ENCODE measurements around the gene MUC20. TPM values are rescaled to one million over a fixed set of nuclear protein-coding genes. Genes with fewer than 3 reads are reported as not detected.
A peak's percentile ranks its signal among the peaks of the same experiment; 100 is the strongest.
"Not testable (repeated sequence)": the region's sequence is repeated elsewhere in the genome, so short reads cannot be mapped to it uniquely, and the experiment has no call there.

The MUC20 gene
- total and polyA plus RNA-seq, 4 donors = 2.9 to 17.8 (median 11.1) TPM

DNA sequence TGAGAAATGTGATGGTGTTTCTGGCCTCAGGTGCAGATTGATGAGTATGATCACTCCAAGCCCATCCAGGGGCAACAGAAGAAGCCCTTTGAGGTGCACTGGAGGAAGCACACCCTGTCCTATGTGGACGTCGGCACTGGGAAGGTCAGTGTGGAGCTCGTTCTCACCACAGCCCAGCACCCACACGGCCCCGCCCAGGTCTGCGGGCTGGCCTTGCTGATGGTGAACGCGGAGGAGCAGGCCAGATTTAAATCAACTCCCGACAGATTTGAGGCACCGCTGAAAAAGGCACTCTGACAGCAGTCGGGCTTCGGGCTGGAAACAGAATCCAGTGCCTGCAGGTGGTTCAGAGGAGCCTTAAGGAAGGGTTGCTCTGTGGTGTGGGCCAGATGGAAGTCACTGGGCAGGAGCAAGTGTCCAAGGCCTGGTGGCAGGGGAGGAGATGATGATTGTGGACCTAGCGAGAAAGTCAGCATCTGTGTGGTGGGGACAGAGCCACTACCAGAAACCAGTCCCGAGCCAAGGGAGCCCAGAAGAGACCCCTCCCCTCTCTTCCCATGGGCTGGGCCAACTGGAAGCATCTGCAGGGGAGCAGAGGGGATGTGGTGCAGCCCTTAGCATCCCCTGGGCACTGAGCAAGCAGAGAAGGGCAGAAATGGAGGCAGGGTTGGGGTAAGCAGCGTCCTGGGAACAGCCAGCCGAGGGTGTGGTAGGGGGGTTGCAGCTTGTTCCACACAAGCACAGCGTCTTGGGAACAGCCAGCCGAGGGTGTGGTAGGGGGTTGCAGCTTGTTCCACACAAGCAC, 36.9 kb upstream of the MUC20 start:
- H3K36me3 ChIP-seq (ENCODE audit: control insufficient read depth in 1 of 2, insufficient read depth in 2 of 2, low read length in 1 of 2); DNase-seq; intact Hi-C loops (cut with DNase I); H3K4me3 ChIP-seq (ENCODE audit: low read length in 2 of 2); H3K4me1 ChIP-seq (ENCODE audit: control insufficient read depth in 1 of 2, insufficient read depth in 2 of 2, low read length in 2 of 2); H3K27ac ChIP-seq (ENCODE audit: low read depth in 1 of 2, low read length in 2 of 2); H3K9me3 ChIP-seq (ENCODE audit: control insufficient read depth, low read length); H3K27me3 ChIP-seq (ENCODE audit: control insufficient read depth in 1 of 2, insufficient read depth in 2 of 2, low read length in 1 of 2): not testable (repeated sequence)
- ATAC-seq (ENCODE audit: low FRiP score) = peak; percentile 37
- WGBS, 2 donors = 85% methylated on average over 18 of the region's 18 CpGs

DNA sequence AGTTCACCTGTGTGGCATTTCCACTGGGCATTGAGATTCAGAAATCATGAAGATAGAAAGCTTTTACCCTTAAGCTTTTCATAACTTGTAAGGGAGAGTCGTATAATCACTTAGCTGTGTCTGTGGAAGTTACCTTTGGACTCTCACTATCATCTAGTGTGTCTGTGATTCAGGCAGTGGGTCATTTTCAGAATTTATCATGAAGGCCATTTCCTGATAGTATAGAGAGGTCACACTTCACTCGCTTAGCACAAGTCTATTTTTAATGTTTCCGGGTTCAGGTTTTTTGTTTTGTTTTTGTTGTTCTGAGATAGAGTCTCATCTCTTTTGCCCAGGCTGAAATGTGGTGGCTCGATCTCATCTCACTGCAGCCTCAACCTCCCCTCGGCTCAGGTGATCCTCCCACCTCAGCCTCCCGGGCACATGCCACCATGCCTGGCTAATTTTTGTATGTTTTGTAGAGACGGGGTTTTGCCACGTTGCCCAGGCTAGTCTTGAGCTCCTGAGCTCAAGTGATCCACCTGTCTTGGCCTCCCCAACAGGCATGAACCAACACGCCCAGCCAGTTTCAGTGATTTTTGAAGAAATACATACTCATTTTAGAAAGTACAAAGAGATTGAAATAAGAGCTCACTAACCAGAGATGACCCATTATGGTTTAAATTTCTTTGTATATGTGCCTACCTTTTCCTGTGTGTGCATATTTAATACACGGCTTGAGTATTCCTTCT, 36.1 kb upstream of the MUC20 start:
- WGBS, 2 donors = 87 to 91% methylated on average over 7 to 8 of the region's 10 CpGs
- H3K36me3 ChIP-seq (ENCODE audit: control insufficient read depth in 1 of 2, insufficient read depth in 2 of 2, low read length in 1 of 2); H3K4me1 ChIP-seq (ENCODE audit: control insufficient read depth in 1 of 2, insufficient read depth in 2 of 2, low read length in 2 of 2); H3K27ac ChIP-seq (ENCODE audit: low read depth in 1 of 2, low read length in 2 of 2); H3K9me3 ChIP-seq (ENCODE audit: control insufficient read depth, low read length); H3K27me3 ChIP-seq (ENCODE audit: control insufficient read depth in 1 of 2, insufficient read depth in 2 of 2, low read length in 1 of 2); DNase-seq; intact Hi-C loops (cut with DNase I); ATAC-seq (ENCODE audit: low FRiP score); H3K4me3 ChIP-seq (ENCODE audit: low read length in 2 of 2): not testable (repeated sequence)

DNA sequence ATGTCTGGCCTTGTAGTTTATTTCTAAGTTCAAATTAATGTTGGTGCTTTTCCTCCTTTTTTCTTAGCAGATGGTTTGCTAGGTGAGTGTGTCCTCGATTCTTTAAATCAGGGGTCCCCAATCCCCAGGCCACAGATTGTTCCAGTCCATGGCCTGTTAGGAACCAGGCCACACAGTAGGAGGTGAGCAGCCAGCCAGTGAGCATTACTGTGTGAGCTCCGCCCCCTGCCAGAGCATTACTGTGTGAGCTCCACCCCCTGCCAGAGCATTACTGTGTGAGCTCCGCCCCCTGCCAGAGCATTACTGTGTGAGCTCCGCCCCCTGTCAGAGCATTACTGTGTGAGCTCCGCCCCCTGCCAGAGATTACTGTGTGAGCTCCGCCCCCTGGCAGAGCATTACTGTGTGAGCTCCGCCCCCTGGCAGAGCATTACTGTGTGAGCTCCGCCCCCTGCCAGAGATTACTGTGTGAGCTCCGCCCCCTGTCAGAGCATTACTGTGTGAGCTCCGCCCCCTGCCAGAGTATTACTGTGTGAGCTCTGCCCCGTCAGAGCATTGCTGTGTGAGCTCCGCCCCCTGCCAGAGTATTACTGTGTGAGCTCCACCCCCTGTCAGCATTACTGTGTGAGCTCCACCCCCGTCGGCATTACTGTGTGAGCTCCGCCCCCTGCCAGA, 34.1 kb upstream of the MUC20 start:
- intact Hi-C loops (cut with DNase I); H3K4me3 ChIP-seq (ENCODE audit: low read length in 2 of 2); H3K27me3 ChIP-seq (ENCODE audit: control insufficient read depth in 1 of 2, insufficient read depth in 2 of 2, low read length in 1 of 2); H3K36me3 ChIP-seq (ENCODE audit: control insufficient read depth in 1 of 2, insufficient read depth in 2 of 2, low read length in 1 of 2); H3K27ac ChIP-seq (ENCODE audit: low read depth in 1 of 2, low read length in 2 of 2); ATAC-seq (ENCODE audit: low FRiP score); H3K4me1 ChIP-seq (ENCODE audit: control insufficient read depth in 1 of 2, insufficient read depth in 2 of 2, low read length in 2 of 2); H3K9me3 ChIP-seq (ENCODE audit: control insufficient read depth, low read length): not testable (repeated sequence)
- peak in 1 of 2 donors; percentile 19 for DNase-seq
- WGBS, 2 donors = 95% methylated on average over 14 to 15 of the region's 15 CpGs

DNA sequence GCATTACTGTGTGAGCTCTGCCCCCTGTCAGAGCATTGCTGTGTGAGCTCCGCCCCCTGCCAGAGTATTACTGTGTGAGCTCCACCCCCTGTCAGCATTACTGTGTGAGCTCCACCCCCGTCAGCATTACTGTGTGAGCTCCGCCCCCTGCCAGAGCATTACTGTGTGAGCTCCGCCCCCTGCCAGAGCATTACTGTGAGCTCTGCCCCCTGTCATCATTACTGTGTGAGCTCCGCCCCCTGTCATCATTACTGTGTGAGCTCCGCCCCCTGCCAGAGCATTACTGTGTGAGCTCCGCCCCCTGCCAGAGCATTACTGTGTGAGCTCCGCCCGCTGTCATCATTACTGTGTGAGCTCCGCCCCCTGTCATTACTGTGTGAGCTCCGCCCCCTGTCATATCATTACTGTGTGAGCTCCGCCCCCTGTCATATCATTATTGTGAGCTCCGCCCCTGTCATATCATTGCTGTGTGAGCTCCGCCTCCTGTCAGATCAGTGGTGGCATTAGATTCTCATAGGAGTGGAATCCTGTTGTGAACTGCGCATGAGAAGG, 33.5 kb upstream of the MUC20 start:
- 95 to 98% methylated on average over 15 of the region's 15 CpGs for WGBS, 2 donors
- peak in 1 of 2 donors; percentile 24 for DNase-seq
- H3K27me3 ChIP-seq (ENCODE audit: control insufficient read depth in 1 of 2, insufficient read depth in 2 of 2, low read length in 1 of 2); H3K4me1 ChIP-seq (ENCODE audit: control insufficient read depth in 1 of 2, insufficient read depth in 2 of 2, low read length in 2 of 2); ATAC-seq (ENCODE audit: low FRiP score); H3K36me3 ChIP-seq (ENCODE audit: control insufficient read depth in 1 of 2, insufficient read depth in 2 of 2, low read length in 1 of 2); H3K27ac ChIP-seq (ENCODE audit: low read depth in 1 of 2, low read length in 2 of 2); H3K4me3 ChIP-seq (ENCODE audit: low read length in 2 of 2); H3K9me3 ChIP-seq (ENCODE audit: control insufficient read depth, low read length); intact Hi-C loops (cut with DNase I): not testable (repeated sequence)

DNA sequence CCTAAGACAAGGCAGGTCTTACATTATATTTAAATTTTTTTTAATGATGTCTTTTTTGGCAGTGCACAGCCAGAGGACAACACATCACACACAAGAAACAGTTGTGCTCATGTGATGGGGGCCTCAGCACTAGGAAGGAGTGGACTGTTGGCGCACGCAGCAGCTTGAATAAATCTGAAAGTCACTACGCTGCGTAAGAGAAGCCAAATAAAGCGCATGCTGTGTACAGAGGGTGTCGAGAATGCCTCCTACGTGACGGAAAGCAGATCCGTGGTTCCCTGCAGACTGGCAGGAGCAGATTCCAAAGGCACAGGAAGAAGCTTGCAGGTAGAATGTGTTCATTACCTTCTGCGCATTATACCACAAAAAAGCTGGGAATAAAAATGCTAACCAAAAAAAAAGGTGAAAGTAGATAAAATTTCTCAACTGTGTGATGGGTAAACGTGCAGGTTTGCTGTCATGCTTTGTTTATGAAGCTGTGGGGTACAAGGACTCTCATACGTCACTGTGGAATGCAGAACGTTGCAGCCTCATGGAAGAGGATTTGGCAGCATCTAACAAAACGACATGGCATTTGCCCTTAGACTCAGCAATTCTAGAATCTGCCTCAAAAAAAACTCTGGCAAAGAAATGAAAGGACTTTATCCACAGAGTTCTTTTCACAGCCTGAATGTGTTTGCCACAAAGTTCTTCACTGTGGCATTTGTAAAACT, 32.2 kb upstream of the MUC20 start:
- H3K9me3 ChIP-seq (ENCODE audit: control insufficient read depth, low read length); intact Hi-C loops (cut with DNase I); H3K36me3 ChIP-seq (ENCODE audit: control insufficient read depth in 1 of 2, insufficient read depth in 2 of 2, low read length in 1 of 2); H3K27me3 ChIP-seq (ENCODE audit: control insufficient read depth in 1 of 2, insufficient read depth in 2 of 2, low read length in 1 of 2); H3K4me3 ChIP-seq (ENCODE audit: low read length in 2 of 2); H3K27ac ChIP-seq (ENCODE audit: low read depth in 1 of 2, low read length in 2 of 2); DNase-seq; ATAC-seq (ENCODE audit: low FRiP score); H3K4me1 ChIP-seq (ENCODE audit: control insufficient read depth in 1 of 2, insufficient read depth in 2 of 2, low read length in 2 of 2): not testable (repeated sequence)
- WGBS, 2 donors = 59 to 65% methylated on average over 4 to 6 of the region's 14 CpGs

DNA sequence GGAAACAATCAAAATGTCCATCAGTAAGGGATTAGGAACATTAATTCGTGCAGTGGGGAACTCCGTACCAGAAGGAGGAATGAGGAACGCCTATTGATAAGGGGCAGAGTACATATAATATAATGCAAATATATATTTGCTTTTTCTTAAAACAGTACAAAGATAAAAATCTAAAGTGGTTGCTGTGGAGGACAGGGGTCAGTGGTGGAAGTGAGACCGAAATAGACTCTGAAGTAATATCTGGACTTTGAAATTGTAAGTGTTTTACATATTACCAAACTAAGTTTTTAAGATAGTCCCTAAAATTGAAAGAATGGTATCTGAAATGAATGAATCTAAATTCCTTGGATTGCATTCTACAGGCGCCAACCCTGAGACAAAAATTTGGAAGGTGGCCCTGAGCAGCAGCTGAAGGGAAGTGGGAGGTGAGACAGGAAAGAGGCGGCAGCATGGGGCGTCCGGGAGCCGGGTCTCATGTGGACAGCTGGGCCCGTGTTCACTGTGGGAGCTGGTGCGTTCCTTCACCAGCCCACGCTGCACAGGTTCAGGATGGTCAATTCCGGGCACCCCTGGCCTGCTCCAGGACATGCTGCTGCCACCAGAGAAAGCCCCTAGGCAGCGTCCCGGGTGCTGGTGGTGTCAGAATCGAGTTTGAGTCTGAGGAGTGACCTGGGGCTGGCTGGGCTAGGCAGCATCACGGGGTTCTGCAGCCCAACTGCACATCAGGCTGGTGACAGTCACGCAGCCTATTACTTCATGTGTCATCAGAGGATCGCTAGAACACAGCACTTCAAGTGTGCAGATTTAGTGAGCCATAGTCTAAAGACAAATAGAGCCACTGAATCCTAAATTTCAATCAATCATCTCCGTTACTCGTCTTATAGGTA, 31.4 kb upstream of the MUC20 start:
- intact Hi-C loops (cut with DNase I); H3K36me3 ChIP-seq (ENCODE audit: control insufficient read depth in 1 of 2, insufficient read depth in 2 of 2, low read length in 1 of 2); ATAC-seq (ENCODE audit: low FRiP score): not testable (repeated sequence)

DNA sequence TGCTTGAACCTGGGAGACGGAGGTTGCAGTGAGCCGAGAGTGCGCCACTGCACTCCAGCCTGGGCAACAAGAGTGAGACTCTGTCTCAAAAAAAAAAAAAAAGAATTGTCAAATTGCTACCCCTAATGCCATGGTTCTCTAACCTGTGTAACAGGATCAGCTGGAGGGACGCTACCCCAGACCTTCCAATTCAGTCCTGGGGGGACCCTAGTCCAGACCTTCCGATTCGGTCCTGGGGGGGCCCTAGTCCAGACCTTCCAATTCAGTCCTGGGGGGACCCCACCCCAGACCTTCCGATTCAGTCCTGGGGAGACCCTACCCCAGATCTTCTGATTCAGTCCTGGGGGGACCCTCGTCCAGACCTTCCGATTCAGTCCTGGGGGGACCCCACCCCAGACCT, 29.8 kb upstream of the MUC20 start:
- Histone ChIP-seq H3K9me3 (ENCODE audit: control insufficient read depth, low read length) (no peaks in the 10 kb centered on the region), H3K4me3 (ENCODE audit: low read length in 2 of 2) (no peak overlapping the region), H3K27ac (ENCODE audit: low read depth in 1 of 2, low read length in 2 of 2) (no peak overlapping the region), H3K36me3 (ENCODE audit: control insufficient read depth in 1 of 2, insufficient read depth in 2 of 2, low read length in 1 of 2) (peaks cover 3 to 5% of the 10 kb centered on the region in 2 donors), H3K27me3 (ENCODE audit: control insufficient read depth in 1 of 2, insufficient read depth in 2 of 2, low read length in 1 of 2) (no peaks in the 10 kb centered on the region), H3K4me1 (ENCODE audit: control insufficient read depth in 1 of 2, insufficient read depth in 2 of 2, low read length in 2 of 2) (peaks cover 0 to 2% of the 10 kb centered on the region in 2 donors)
- intact Hi-C loops (cut with DNase I) = no loop called here
- 84 to 91% methylated on average over 9 of the region's 9 CpGs for WGBS, 2 donors
- ATAC-seq (ENCODE audit: low FRiP score) (no peak), DNase-seq (peak in 1 of 2 donors; percentile 68)

More for the DNA sequence above, 31.4 kb upstream of the MUC20 start:
- not testable (repeated sequence) for H3K27me3 ChIP-seq (ENCODE audit: control insufficient read depth in 1 of 2, insufficient read depth in 2 of 2, low read length in 1 of 2); H3K4me1 ChIP-seq (ENCODE audit: control insufficient read depth in 1 of 2, insufficient read depth in 2 of 2, low read length in 2 of 2); H3K27ac ChIP-seq (ENCODE audit: low read depth in 1 of 2, low read length in 2 of 2); H3K9me3 ChIP-seq (ENCODE audit: control insufficient read depth, low read length); H3K4me3 ChIP-seq (ENCODE audit: low read length in 2 of 2)
- peak in 1 of 2 donors; percentile 76 for DNase-seq
- WGBS, 2 donors = 82 to 83% methylated on average over 21 of the region's 21 CpGs

Measured in aorta (tissue), 5 donors.